Suppressor macrophage treated with lipopolysaccharide for 1 hour (primary cell): ENCODE measurements around the gene CPHXL.

Source experiments
- DNase-seq, 3 donors: peaks; one replicate each; pipeline ENCODE4 v3.0.0-alpha.2; 2020 to 2022

CPHXL gene

DNA sequence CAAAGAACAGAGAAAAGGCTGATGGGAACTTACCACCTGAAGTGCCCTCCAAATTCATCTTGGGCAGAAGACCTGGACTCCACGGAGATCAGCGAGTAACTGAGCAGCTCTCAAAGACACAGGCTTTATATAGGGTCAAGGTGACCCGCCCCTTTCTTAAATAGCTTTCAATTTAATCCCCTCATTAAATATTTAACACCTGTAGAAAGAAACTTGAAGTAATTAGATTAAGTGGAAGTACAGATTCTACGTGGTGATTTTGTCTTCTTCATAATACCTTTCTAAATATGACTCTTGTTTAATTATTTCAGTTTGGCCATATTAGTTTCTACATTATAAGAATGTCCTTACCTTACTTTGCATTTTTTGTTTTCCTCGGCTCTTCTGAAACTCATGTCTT is 24.9 kb downstream of the CPHXL start, which contains the start of gene DUXB:
TSS of gene DUXB (minus strand) at position 101 of the 400 bp plus-strand sequence. CDS start at position 58, 43 bp downstream.
- no peak for DNase-seq

DNA sequence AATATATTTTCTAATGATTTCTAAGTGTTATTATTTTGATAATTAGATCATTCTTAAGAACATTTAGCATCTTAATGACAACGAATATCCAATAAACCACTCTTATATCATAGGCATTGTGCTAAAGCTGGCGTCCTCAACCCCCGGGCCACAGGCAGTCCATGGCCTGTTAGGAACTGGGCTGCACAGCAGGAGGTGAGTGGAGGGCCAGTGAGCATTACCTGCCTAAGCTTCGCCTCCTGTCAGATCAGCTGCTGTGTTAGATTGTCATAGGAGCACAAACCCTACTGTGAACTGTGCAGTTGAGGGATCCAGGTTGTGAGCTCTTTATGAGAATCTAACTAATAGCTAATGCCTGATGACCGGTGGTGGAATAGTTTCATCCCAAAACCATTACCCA is 28.7 kb downstream of the CPHXL start:
- no peak for DNase-seq

DNA sequence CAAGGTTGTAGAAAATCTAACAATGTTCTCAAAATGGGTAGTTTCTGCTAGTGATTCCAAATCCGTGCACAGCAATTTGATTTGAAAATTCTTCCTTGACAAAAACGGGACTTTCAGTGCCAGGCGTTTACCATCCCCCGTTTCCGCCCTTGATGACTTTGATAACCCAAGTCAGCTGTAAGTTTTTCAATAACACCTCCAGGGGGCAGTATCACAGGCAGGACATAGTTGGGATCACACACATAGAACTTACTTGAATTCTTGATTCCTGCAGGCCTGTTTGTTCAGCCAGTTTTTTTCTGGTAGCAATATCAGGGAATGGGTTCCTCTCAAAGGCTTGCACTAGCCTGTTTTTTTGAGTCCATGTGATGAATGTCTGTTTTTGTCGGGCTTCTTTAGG is 30.6 kb downstream of the CPHXL start:
- DNase-seq = no peak

DNA sequence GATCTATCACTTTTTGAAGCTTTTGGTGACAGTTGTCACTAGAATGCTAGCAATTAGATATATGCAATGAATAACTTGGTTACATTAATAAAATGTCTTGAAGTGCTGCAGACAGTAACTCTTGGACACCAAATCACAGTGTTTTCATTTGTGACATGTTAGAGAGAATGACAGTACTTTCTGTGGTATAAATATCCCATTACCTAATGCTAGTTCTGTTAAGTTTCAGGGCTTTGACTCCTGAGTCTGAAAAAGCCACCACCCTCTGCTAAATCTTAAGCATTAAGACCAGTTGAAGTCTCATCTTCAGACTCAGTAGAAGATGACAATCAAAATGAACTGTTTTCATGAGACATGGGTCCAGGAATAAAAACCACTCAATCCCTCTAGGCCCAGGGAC is 38.9 kb downstream of the CPHXL start:
- no peak for DNase-seq

DNA sequence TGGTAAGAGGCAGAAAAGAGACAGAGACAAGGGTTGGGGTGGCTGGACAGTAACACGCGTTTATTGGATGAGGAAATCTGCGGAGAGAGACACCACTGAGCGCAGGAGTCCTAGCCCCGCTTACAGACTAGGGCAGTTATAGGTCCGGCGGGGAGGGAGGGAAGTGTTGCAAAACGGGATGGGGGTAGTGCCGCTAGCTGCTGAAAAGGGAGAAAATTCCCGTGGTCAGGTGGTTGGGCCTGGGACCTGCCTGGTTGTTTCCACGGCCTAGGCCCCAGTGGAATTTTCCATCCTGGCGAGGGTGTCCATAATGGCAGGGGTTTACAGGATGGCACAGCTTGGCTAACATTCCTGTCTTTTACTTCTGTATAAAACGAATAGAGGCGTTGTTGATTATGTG is 44.0 kb downstream of the CPHXL start:
- no peak for DNase-seq

GRCh38 chr16:75679366-75679765 is 46.9 kb downstream of the CPHXL start:
- no peak for DNase-seq

- no peak for DNase-seq
Observed at GRCh38 chr16:75676909-75677308, 49.4 kb downstream of the CPHXL start, which contains the start of gene CPHXL2. TSS of gene CPHXL2 (minus strand) at chr16:75677009. CDS start at chr16:75676999, 10 bp downstream.

- no peak for DNase-seq
Observed at GRCh38 chr16:75667503-75667902, 58.8 kb downstream of the CPHXL start.
